Midbrain (tissue), 1 donor: Measurements from ENCODE around the gene ATP8A2.
"Not testable (repeated sequence)": the region's sequence is repeated elsewhere in the genome, so short reads cannot be mapped to it uniquely, and the experiment has no call there.

Experiments used
- DNase-seq: peaks from one replicate; lab custom pipeline; 2025; lab: John Stamatoyannopoulos, UW

The ATP8A2 gene

GRCh38 chr13:25463496-25463895 is 91.7 kb downstream of the ATP8A2 start:
- no peak for DNase-seq

- no peak for DNase-seq
Observed at GRCh38 chr13:25466880-25467279, 95.1 kb downstream of the ATP8A2 start.

- no peak for DNase-seq
Observed at GRCh38 chr13:25468325-25469168, 96.8 kb downstream of the ATP8A2 start.

GRCh38 chr13:25469169-25469525 is 97.4 kb downstream of the ATP8A2 start:
- DNase-seq = no peak

GRCh38 chr13:25473864-25474263 is 102.1 kb downstream of the ATP8A2 start:
- DNase-seq = no peak

GRCh38 chr13:25478186-25478585 is 106.4 kb downstream of the ATP8A2 start:
- no peak for DNase-seq

- peak; percentile 20 for DNase-seq
Observed at GRCh38 chr13:25489238-25489637, 117.5 kb downstream of the ATP8A2 start.

GRCh38 chr13:25490236-25490635 is 118.5 kb downstream of the ATP8A2 start:
- no peak for DNase-seq

GRCh38 chr13:25493931-25494640 is 122.3 kb downstream of the ATP8A2 start:
- no peak for DNase-seq

GRCh38 chr13:25494698-25495411 is 123.1 kb downstream of the ATP8A2 start:
- DNase-seq = no peak

- DNase-seq = no peak
Observed at GRCh38 chr13:25501231-25501630, 129.5 kb downstream of the ATP8A2 start.

GRCh38 chr13:25502031-25502430 is 130.3 kb downstream of the ATP8A2 start:
- DNase-seq = no peak

GRCh38 chr13:25502551-25502950 is 130.8 kb downstream of the ATP8A2 start:
- no peak for DNase-seq

GRCh38 chr13:25503856-25504255 is 132.1 kb downstream of the ATP8A2 start:
- no peak for DNase-seq

GRCh38 chr13:25507841-25508240 is 136.1 kb downstream of the ATP8A2 start:
- DNase-seq = no peak

- DNase-seq = not testable (repeated sequence)
Observed at GRCh38 chr13:25513060-25513459, 141.3 kb downstream of the ATP8A2 start.

GRCh38 chr13:25518441-25518840 is 146.7 kb downstream of the ATP8A2 start:
- no peak for DNase-seq

GRCh38 chr13:25525884-25526283 is 154.1 kb downstream of the ATP8A2 start:
- DNase-seq = no peak

GRCh38 chr13:25528266-25528665 is 156.5 kb downstream of the ATP8A2 start:
- no peak for DNase-seq

GRCh38 chr13:25529425-25529824 is 157.7 kb downstream of the ATP8A2 start:
- no peak for DNase-seq

GRCh38 chr13:25538276-25538675 is 166.5 kb downstream of the ATP8A2 start:
- no peak for DNase-seq

GRCh38 chr13:25541434-25542123 is 169.8 kb downstream of the ATP8A2 start:
- DNase-seq = no peak
